GM12892 (cell line): ENCODE results near the gene PSMB5.

Experiments
- DNase-seq: peaks from one replicate; pipeline ENCODE4 v3.0.0; 2011; ENCODE audit not compliant: insufficient read length
- FAIRE-seq: peaks from 2 replicates; lab custom pipeline; 2011; peaks lifted over from hg19 to GRCh38; lab: Jason Lieb, UNC
- POLR2A ChIP-seq: IDR thresholded peaks from 2 replicates; pipeline ENCODE4 v1.6.1; 2011; ENCODE audit warnings: low read depth, low read length, control low read depth
- POLR2AphosphoS5 ChIP-seq: IDR thresholded peaks from 2 replicates; pipeline ENCODE4 v1.6.1; 2011; ENCODE audit warnings: low read depth, low read length, control low read depth
- TAF1 ChIP-seq: IDR thresholded peaks from 2 replicates; pipeline ENCODE4 v1.6.1; 2011; ENCODE audit warnings: low read depth, mild to moderate bottlenecking, control low read depth, low read length, borderline replicate concordance

The PSMB5 gene

DNA sequence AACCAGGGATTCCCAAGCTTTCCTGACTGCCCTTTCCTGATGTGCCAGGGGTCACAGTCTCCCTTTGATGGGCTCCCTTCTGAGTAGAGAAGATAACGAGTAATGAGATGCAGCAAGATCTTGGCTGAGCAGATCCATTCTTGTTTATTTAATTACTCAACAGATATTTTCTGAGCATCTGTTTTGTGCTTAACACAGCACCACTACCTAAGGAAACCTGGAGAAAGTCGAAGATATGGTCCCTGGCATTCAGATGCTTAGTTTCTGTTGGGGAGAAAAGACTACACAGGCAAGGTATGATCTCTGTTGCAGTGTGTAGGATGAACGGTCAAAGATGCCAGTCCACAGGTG is 56.2 kb downstream of the PSMB5 start:
- FAIRE-seq = no peak
- no peak for TF ChIP-seq TAF1
- TF ChIP-seq POLR2AphosphoS5 = no peak
- TF ChIP-seq POLR2A = no peak
- no peak for DNase-seq

DNA sequence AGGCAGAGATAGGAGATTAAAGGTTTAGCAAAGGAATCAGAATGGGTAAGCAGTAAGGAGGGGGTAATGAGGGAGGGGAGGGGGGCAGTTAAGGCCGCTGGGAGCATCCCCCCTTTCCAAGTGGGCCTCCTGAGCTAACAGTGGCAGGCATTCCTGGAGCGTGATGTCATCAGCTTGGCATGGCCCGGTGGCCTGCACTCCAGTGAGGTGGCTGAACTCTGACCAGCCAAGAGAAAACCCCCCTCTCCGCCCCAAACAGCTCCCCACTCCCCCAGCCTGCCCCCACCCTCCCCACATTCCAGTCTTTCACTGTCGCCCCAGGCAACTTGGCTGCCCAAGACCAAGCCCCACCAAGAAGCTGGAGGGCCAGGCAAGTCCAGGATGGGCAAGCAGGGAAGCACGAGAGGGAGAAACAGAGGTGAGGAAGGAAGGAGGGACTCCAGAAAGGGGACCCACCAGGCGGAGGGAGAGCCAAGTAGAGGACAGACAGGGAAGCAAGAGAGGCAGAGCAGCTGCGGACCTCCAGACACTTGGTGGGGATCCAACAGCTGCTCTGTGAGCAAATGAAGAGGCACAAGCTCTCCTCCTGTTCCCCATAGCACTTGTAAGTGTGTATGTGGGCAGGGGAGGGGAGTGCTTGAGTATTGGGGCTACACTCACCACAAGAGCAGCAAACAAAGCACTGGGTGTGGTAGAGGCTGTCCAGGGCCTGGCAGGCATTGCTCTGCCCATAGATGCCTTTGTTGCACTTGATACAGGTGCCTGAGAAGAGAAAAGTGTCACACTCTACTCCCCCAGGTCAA is 56.8 kb downstream of the PSMB5 start:
- no peak for FAIRE-seq

DNA sequence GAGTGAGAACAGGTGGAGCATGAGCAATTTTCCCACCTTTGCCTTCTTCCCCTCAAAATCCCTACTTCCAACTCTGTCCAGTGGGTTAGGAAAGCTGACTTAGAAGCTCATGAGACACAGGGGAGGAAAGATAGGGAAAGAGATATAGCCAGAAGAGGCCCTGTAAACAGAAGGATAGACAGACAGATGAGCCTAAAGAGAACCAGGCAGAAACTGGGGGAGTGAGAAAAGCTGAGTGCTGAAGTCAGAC is 57.3 kb downstream of the PSMB5 start:
- FAIRE-seq (no peak), DNase-seq (no peak)
- TF ChIP-seq POLR2AphosphoS5 (no peak), TAF1 (no peak), POLR2A (no peak)

More for the DNA sequence above, 56.8 kb downstream of the PSMB5 start:
- DNase-seq = no peak
- no peak for TF ChIP-seq POLR2AphosphoS5
- no peak for TF ChIP-seq TAF1
- TF ChIP-seq POLR2A = no peak

- FAIRE-seq = no peak
Measured at GRCh38 chr14:22976620-22977433, 57.9 kb downstream of the PSMB5 start.

More at GRCh38 chr14:22976620-22977433, 57.9 kb downstream of the PSMB5 start:
- TF ChIP-seq TAF1 = no peak
- TF ChIP-seq POLR2A = no peak
- no peak for TF ChIP-seq POLR2AphosphoS5
- DNase-seq = no peak
